ENCODE measurements around the gene DFFA. TPM values are rescaled to one million over a fixed set of nuclear protein-coding genes. Genes with fewer than 3 reads are reported as not detected.

Gene DFFA
- total and polyA plus RNA-seq, 2 donors (not counting 3 experiments of a cell fraction or from before 2014, with no cell fraction given) = 30.0 to 44.5 TPM

GRCh38 chr1:10432910-10433700 is 39.2 kb downstream of the DFFA start:
- BruUV-seq (replicated peaks) = no TSS peak
- no peaks in the 10 kb centered on the region for H3K27me3 ChIP-seq (ENCODE audit: control insufficient read depth in 2 of 2, insufficient read depth in 2 of 2, low read length in 2 of 2)
- H3K79me2 ChIP-seq (ENCODE audit: control insufficient read depth, insufficient read depth, low read length) = no peaks in the 10 kb centered on the region
- H4K20me1 ChIP-seq (replicated peaks; ENCODE audit: control insufficient read depth, extremely low read depth, insufficient read depth, low read length) = no peaks in the 10 kb centered on the region
- TF ChIP-seq POLR2AphosphoS5 (IDR thresholded peaks at IDR 0.05; ENCODE audit: insufficient read depth, low read depth, low read length) (no peak), JUN (IDR thresholded peaks at IDR 0.05; ENCODE audit: borderline replicate concordance, insufficient read depth, insufficient read length, low read depth) (no peak)
- no peaks in the 10 kb centered on the region for H3K9me3 ChIP-seq (replicated peaks; ENCODE audit: control insufficient read depth, insufficient read depth, low read length)
- intact Hi-C loops (cut with micrococcal nuclease) (no loop called here), dilution Hi-C loops (cut with MboI; ENCODE audit: extremely low pct_ligation_motif_present, low sequenced_read_pairs) (no loop called here)
- ChIA-PET POLR2A (no interaction called here), CTCF (interaction anchor here (1.3 to 1.4 kb wide), 2 partner anchors 11 to 56 kb away, joined by 3 to 4 read pairs; no protein-coding TSS in a partner anchor)
- H2AFZ ChIP-seq (ENCODE audit: low read depth, low read length) = no peak overlapping the region
- H3K36me3 ChIP-seq (ENCODE audit: control insufficient read depth in 2 of 2, extremely low read depth in 1 of 2, insufficient read depth in 2 of 2, low read length in 2 of 2) = no peaks in the 10 kb centered on the region
- FAIRE-seq (no peak), DNase-seq (ENCODE audit: low read depth, low spot score) (no peak)
- H3K9me1 ChIP-seq (replicated peaks; ENCODE audit: control insufficient read depth, extremely low read depth, insufficient read depth, low read length) = no peaks in the 10 kb centered on the region
- no peak overlapping the region for H3K27ac ChIP-seq (ENCODE audit: insufficient read depth, low read depth, low read length)
- H3K4me1 ChIP-seq (ENCODE audit: control insufficient read depth, extremely low read depth, insufficient read depth, low read length) = peaks cover 14% of the 10 kb centered on the region
- H3K4me3 ChIP-seq (replicated peaks in 1 of 3; ENCODE audit: insufficient read depth in 1 of 3, low read depth in 1 of 3, low read length in 3 of 3) = no peak overlapping the region
- no peak overlapping the region for H3K4me2 ChIP-seq (ENCODE audit: insufficient read depth, low read length)
- no peak overlapping the region for H3K9ac ChIP-seq (replicated peaks; ENCODE audit: extremely low read depth, insufficient read depth, low read length)

GRCh38 chr1:10431070-10431730 is 41.1 kb downstream of the DFFA start:
- DNase-seq (ENCODE audit: low read depth, low spot score) (no peak), FAIRE-seq (no peak)
- intact Hi-C loops (cut with micrococcal nuclease) = no loop called here
- TF ChIP-seq POLR2AphosphoS5 (IDR thresholded peaks at IDR 0.05; ENCODE audit: insufficient read depth, low read depth, low read length) = no peak
- no peak for TF ChIP-seq POLR2A (IDR thresholded peaks at IDR 0.05; ENCODE audit: low read depth, low read length)
- TF ChIP-seq GATA2 (IDR thresholded peaks at IDR 0.05; ENCODE audit: insufficient read depth, insufficient read length, low read depth, low read length) = no peak
- no peak for TF ChIP-seq EZH2 (IDR thresholded peaks at IDR 0.05; ENCODE audit: borderline replicate concordance, low read depth, low read length, severe bottlenecking)
- TF ChIP-seq CTCF (IDR thresholded peaks at IDR 0.05; ENCODE audit: extremely low read depth in 1 of 2, insufficient read depth in 1 of 2, low read depth in 1 of 2, low read length in 2 of 2) = no peak
- no peak for TF ChIP-seq MAX (IDR thresholded peaks at IDR 0.05; ENCODE audit: insufficient read depth, insufficient read length)
- no peak for TF ChIP-seq JUN (IDR thresholded peaks at IDR 0.05; ENCODE audit: borderline replicate concordance, insufficient read depth, insufficient read length, low read depth)
- no peak for TF ChIP-seq MYC (IDR thresholded peaks at IDR 0.05; ENCODE audit: low read depth, low read length)
- no peak for TF ChIP-seq FOS (IDR thresholded peaks at IDR 0.05; ENCODE audit: borderline replicate concordance, insufficient read depth, low read length)
- Histone ChIP-seq H3K9ac (replicated peaks; ENCODE audit: extremely low read depth, insufficient read depth, low read length) (peak overlapping the region; percentile 72), H3K79me2 (ENCODE audit: control insufficient read depth, insufficient read depth, low read length) (no peaks in the 10 kb centered on the region), H4K20me1 (replicated peaks; ENCODE audit: control insufficient read depth, extremely low read depth, insufficient read depth, low read length) (no peaks in the 10 kb centered on the region), H3K27me3 (ENCODE audit: control insufficient read depth in 2 of 2, insufficient read depth in 2 of 2, low read length in 2 of 2) (no peaks in the 10 kb centered on the region), H3K36me3 (ENCODE audit: control insufficient read depth in 2 of 2, extremely low read depth in 1 of 2, insufficient read depth in 2 of 2, low read length in 2 of 2) (no peaks in the 10 kb centered on the region), H3K9me3 (replicated peaks; ENCODE audit: control insufficient read depth, insufficient read depth, low read length) (no peaks in the 10 kb centered on the region), H3K4me1 (ENCODE audit: control insufficient read depth, extremely low read depth, insufficient read depth, low read length) (peaks cover 14% of the 10 kb centered on the region), H3K4me2 (ENCODE audit: insufficient read depth, low read length) (peak overlapping the region; percentile 50), H3K4me3 (replicated peaks in 1 of 3; ENCODE audit: insufficient read depth in 1 of 3, low read depth in 1 of 3, low read length in 3 of 3) (peak overlapping the region; percentile 35 to 67 (median 55)), H2AFZ (ENCODE audit: low read depth, low read length) (peak overlapping the region; percentile 87), H3K27ac (ENCODE audit: insufficient read depth, low read depth, low read length) (peak overlapping the region; percentile 42), H3K9me1 (replicated peaks; ENCODE audit: control insufficient read depth, extremely low read depth, insufficient read depth, low read length) (no peaks in the 10 kb centered on the region)
- dilution Hi-C loops (cut with MboI; ENCODE audit: extremely low pct_ligation_motif_present, low sequenced_read_pairs) = no loop called here
- CTCF ChIA-PET = interaction anchor here (0.7 to 3.3 kb wide), 19 partner anchors 11 to 439 kb away, joined by 3 to 123 read pairs (median 7); partner anchors contain the start of gene KIF1B
- TSS peak; percentile 70 for BruUV-seq (replicated peaks)
- POLR2A ChIA-PET = interaction anchor here (0.6 to 0.9 kb wide), 3 partner anchors 33 to 45 kb away, joined by 3 to 12 read pairs (median 3); partner anchors contain the start of genes DFFA and PGD
